ENCODE results near the gene POLRMT. TPM values are rescaled to one million over a fixed set of nuclear protein-coding genes. Genes with fewer than 3 reads are reported as not detected.

The POLRMT gene
- total RNA-seq, 6 donors from 2014 or later = 26.7 to 86.5 (median 50.9) TPM

DNA sequence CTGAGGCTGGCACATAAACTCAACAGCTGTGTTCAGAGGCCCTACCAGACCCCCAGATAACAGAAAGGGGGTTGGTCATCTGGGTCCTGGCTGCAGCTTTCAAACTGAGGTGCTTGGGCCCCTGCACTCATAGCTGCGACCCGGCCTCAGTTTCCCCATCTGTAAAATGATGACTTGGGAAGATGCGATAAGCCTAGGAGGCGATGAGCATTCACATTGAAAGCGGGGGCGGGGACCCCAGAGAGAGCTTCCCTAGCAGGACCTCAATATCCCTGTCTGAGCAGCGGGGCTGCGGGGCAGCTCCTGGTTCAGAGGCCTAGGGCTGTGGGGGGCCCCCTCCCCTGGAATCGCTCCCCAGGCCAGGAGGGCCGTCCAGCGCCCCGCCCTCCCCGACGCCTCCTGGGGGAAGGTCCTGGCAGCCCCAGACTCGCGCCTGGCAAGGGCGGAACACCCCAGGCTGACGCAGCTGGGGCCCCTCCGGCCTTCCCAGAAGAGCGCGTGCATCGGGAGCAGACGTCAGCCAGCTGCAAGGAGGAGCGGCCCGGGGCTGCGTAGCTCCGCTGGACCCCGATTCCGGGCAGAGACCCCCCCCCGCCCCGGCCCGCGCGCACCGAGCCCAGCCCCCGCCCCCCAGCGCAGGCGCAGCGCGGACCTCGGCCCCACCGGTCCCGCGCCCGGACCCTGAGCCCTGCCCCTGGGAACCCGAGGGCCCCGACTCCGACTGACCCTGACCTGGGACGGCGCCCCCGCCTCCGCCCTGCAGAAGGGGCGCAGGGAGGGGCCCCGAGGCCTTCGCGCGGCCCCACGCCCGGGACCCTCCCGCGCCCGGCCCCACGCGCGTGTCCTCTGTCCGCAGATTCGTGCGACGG lies 46.3 kb upstream of the POLRMT start:
- peaks cover 0 to 13% (median 0%) of the 10 kb centered on the region in 4 donors for H3K36me3 ChIP-seq
- TF ChIP-seq EP300 (IDR thresholded peaks at IDR 0.05) = peak in 3 of 4 donors; percentile 71 to 89 (median 78)
- TF ChIP-seq POLR2A (IDR thresholded peaks at IDR 0.05) = no peak
- no peak for TF ChIP-seq CTCF (IDR thresholded peaks at IDR 0.05)
- peak; percentile 60 to 77 for TF ChIP-seq POLR2AphosphoS5 (IDR thresholded peaks at IDR 0.05)
- H3K4me1 ChIP-seq = peaks cover 34 to 65% (median 43%) of the 10 kb centered on the region in 4 donors
- peak overlapping the region; percentile 92 to 97 (median 93) for H3K27ac ChIP-seq
- H3K4me3 ChIP-seq = peak overlapping the region; percentile 55 to 91 (median 84)
- no peaks in the 10 kb centered on the region for H3K9me3 ChIP-seq
- WGBS, 2 donors = 49 to 53% methylated on average over 4 to 6 of the region's 69 CpGs
- peak in 1 of 2 donors; percentile 38 for ATAC-seq (ENCODE audit: low FRiP score in 2 of 2)
- peaks cover 0 to 4% (median 0%) of the 10 kb centered on the region in 4 donors for H3K27me3 ChIP-seq
- peak; percentile 57 to 92 for DNase-seq

- H3K9me3 ChIP-seq = no peaks in the 10 kb centered on the region
- H3K4me3 ChIP-seq = peak overlapping the region in 3 of 4 donors; percentile 77 to 91 (median 91)
- H3K27ac ChIP-seq = peak overlapping the region; percentile 92 to 97 (median 93)
- H3K4me1 ChIP-seq = peaks cover 34 to 65% (median 46%) of the 10 kb centered on the region in 4 donors
- 94 to 96% methylated on average over 5 to 7 of the region's 16 CpGs for WGBS, 2 donors
- H3K36me3 ChIP-seq = peaks cover 0 to 13% (median 0%) of the 10 kb centered on the region in 4 donors
- DNase-seq = peak in 1 of 2 donors; percentile 84
- peaks cover 0 to 4% (median 0%) of the 10 kb centered on the region in 4 donors for H3K27me3 ChIP-seq
- TF ChIP-seq CTCF (IDR thresholded peaks at IDR 0.05) (no peak), POLR2AphosphoS5 (IDR thresholded peaks at IDR 0.05) (no peak), EP300 (IDR thresholded peaks at IDR 0.05) (no peak), POLR2A (IDR thresholded peaks at IDR 0.05) (no peak)
- no peak for ATAC-seq (ENCODE audit: low FRiP score in 2 of 2)
Observed at GRCh38 chr19:678791-679388, 45.6 kb upstream of the POLRMT start.

- TF ChIP-seq POLR2A (IDR thresholded peaks at IDR 0.05) = no peak
- no peak for TF ChIP-seq POLR2AphosphoS5 (IDR thresholded peaks at IDR 0.05)
- TF ChIP-seq CTCF (IDR thresholded peaks at IDR 0.05) = no peak
- no peak for TF ChIP-seq EP300 (IDR thresholded peaks at IDR 0.05)
- DNase-seq = peak; percentile 40 to 79
- Histone ChIP-seq H3K4me1 (peaks cover 34 to 65% (median 46%) of the 10 kb centered on the region in 4 donors), H3K27ac (peak overlapping the region; percentile 84 to 95 (median 90)), H3K9me3 (no peaks in the 10 kb centered on the region), H3K4me3 (peak overlapping the region; percentile 35 to 77 (median 54)), H3K36me3 (peaks cover 0 to 13% (median 0%) of the 10 kb centered on the region in 4 donors), H3K27me3 (peaks cover 0 to 4% (median 0%) of the 10 kb centered on the region in 4 donors)
- 45 to 64% methylated on average over 5 to 16 of the region's 22 CpGs for WGBS, 2 donors
- ATAC-seq (ENCODE audit: low FRiP score in 2 of 2) = no peak
Observed at GRCh38 chr19:677601-678436, 44.5 kb upstream of the POLRMT start.

- Histone ChIP-seq H3K27ac (peak overlapping the region; percentile 84 to 95 (median 90)), H3K9me3 (no peaks in the 10 kb centered on the region), H3K4me1 (peaks cover 34 to 65% (median 46%) of the 10 kb centered on the region in 4 donors), H3K4me3 (peak overlapping the region; percentile 51 to 77 (median 55)), H3K27me3 (peaks cover 0 to 4% (median 0%) of the 10 kb centered on the region in 4 donors), H3K36me3 (peaks cover 0 to 13% (median 0%) of the 10 kb centered on the region in 4 donors)
- ATAC-seq (ENCODE audit: low FRiP score in 2 of 2) (peak; percentile 5 to 24), DNase-seq (peak; percentile 61 to 92)
- 7% methylated on average over 14 of the region's 15 CpGs; no CpG with 5 or more reads in 1 of the 2 donors for WGBS, 2 donors
- TF ChIP-seq EP300 (IDR thresholded peaks at IDR 0.05) = peak in 2 of 4 donors; percentile 43 to 72
- peak; percentile 62 to 70 for TF ChIP-seq POLR2AphosphoS5 (IDR thresholded peaks at IDR 0.05)
- TF ChIP-seq CTCF (IDR thresholded peaks at IDR 0.05) = no peak
- TF ChIP-seq POLR2A (IDR thresholded peaks at IDR 0.05) = no peak
Observed at GRCh38 chr19:677201-677600, 43.9 kb upstream of the POLRMT start.
